Cardiac septum (tissue), 1 donor: ENCODE measurements around the gene RNF43. TPM values are rescaled to one million over a fixed set of nuclear protein-coding genes. Genes with fewer than 3 reads are reported as not detected.
"Not testable (repeated sequence)": the region's sequence is repeated elsewhere in the genome, so short reads cannot be mapped to it uniquely, and the experiment has no call there.

Experiments
- DNase-seq: peaks from one replicate; pipeline ENCODE4 v3.0.0-alpha.2; 2020; ENCODE audit warnings: low spot score
- intact Hi-C: fragments of 100-400 bp; cut with DNase I; formaldehyde crosslinking; loops from one replicate; pipeline ENCODE4 v1.14.0; 2022
- total RNA-seq: library from RNA; stranded (reverse); fragmentation: NEBNext Ultra II Directional; extraction: Animal tissue kit (Norgen Biotek cat#: 25700); gene quantifications from one replicate; pipeline ENCODE4 v1.2.1, GENCODE V29; 2021
- donor health status: DM: no; HTN: no; CAD: no.

The RNF43 gene
- total RNA-seq, 1 donor from 2014 or later, result 1.6 TPM

GRCh38 chr17:58411408-58411894 lies 5.9 kb downstream of the RNF43 start:
- intact Hi-C loops, result no loop called here
- DNase-seq, result no peak

GRCh38 chr17:58410714-58411407 lies 6.5 kb downstream of the RNF43 start:
- no peak for DNase-seq
- intact Hi-C loops, result no loop called here

- intact Hi-C loops, result no loop called here
- DNase-seq, result no peak
These were observed 7.9 kb downstream of the RNF43 start for GRCh38 chr17:58409432-58409831.

DNA sequence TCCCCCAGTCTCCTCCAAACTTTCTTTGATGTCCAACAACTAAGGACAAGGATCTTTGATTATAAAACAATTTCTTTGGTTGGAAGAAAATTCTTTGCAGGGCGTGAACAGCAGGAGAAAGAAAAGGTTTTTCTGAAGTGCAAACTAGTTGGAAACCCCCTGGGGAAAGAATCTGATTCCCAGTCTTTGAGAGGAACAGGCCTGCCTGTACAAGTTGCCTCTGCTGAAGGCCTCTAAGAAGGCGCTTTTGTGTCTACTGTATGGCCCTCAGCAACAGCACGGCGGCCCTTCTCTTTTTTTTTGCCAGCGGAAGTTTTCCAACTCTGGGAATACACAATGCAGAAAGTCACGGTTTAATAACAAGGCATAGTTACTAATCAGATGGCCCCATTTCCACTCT lies 14.0 kb downstream of the RNF43 start:
- no peak for DNase-seq
- intact Hi-C loops, result no loop called here

DNA sequence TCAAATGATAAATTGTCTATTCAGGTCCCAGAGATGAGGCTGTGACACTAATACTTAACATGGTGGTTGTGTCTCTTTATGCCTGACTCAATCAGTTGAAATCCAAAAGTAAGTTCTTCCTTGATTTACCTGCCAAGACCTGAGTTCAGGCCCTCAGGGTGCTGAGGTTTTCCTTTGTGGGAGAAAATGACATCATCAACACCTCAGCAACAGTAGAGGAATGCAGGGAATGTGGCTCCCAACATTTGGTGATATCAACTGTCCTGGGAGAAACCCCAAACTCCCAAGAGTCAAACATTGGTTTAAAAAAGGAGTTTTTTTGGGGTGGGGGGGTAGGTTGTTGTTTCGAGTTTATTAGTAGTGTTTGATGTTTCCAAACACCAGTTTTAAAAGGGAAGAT lies 14.7 kb downstream of the RNF43 start:
- no peak for DNase-seq
- intact Hi-C loops, result no loop called here

DNA sequence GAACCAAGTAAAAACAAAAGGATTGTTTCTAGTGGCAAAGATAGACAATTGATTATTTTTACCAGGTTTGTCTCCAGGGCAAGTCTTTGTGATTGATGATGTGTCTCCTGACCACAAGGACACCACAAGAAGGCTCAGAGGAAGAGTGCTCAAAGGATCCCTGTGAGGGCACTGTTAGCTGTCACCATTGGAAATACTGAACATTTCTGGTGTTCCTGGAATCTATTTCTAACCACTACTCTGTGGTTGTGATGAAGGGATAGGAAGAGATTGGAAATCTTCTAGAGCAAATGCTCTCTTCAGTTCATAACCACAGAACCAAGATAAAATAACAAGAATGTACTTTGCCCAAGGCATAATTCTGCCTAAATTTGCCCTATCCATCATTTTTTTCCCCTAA lies 15.3 kb downstream of the RNF43 start:
- DNase-seq, result no peak
- intact Hi-C loops, result no loop called here

GRCh38 chr17:58401287-58401686 lies 16.0 kb downstream of the RNF43 start:
- intact Hi-C loops, result no loop called here
- DNase-seq, result no peak

GRCh38 chr17:58400826-58401225 lies 16.5 kb downstream of the RNF43 start:
- intact Hi-C loops, result no loop called here
- DNase-seq, result no peak

DNA sequence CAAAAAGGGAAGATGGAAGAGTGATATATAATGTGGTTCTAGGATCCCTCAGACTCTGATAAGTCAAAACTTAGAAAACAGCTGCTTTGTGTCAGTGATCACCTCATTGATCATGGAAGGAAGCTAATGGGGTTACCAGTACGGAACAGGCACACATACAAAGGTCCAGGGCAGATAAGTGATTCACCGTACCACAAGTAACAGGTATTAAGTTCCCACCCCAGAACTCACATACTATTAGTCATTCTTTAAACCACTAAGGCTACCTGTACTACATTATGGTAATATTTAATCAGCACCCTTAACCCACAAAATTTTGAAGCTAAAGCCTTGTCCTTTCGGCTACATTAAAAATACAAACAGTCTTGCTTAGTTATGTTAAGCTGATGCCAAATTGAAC lies 17.4 kb downstream of the RNF43 start:
- no peak for DNase-seq
- intact Hi-C loops, result no loop called here

DNA sequence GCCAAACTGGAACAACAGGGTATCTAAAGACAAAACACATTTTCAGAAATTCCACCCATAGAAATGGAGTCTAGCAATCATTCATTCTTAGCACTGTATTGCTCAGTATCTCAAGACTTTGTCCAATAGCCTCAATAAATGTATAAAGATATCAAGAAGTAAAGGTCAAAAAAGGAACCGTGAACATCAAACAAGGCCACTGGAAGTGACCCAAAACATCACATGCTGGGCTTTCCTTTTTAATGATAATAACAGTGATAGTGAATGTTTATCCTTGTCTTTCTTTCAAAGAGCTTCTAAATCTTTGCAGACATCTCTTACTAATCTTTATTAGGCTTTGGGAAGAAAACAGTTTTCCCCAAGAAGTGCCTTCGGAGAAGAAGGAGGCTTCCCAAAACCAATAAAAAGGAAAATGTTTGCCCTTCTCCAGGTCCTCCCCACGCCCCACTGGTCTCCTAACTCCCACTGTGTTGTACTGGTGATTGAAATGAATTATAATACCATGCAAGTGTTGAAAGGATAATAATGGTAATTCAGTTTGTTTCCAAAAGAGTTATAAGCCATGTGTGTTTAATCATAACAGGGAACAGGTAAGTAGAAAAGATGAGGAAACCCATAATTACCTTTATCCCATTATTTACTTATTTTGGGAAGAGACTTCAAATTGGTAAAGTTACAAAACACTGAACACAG lies 18.6 kb downstream of the RNF43 start:
- intact Hi-C loops, result no loop called here
- no peak for DNase-seq

DNA sequence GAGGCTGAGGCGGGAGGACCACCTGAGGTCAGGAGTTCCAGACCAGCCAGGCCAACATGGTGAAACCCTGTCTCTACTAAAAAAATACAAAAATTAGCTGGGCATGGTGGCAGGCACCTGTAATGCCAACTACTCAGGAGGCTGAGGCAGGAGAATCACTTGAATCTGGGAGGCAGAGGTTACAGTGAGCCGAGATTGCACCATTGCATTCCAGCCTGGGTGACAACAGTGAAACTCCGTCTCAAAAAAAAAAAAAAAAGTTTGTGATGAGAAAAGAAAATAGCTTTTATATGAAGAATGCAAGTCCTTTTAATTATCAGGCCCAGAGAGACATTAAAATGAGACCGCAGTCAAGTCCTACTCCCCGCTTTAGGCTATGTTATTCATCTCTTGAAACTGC lies 19.9 kb downstream of the RNF43 start:
- intact Hi-C loops, DNase-seq: not testable (repeated sequence)

- intact Hi-C loops, result no loop called here
- DNase-seq, result no peak
These were observed 21.2 kb downstream of the RNF43 start for GRCh38 chr17:58396173-58396572.

- intact Hi-C loops, result no loop called here
- DNase-seq, result no peak
These were observed 22.7 kb downstream of the RNF43 start for GRCh38 chr17:58394534-58395223.

DNA sequence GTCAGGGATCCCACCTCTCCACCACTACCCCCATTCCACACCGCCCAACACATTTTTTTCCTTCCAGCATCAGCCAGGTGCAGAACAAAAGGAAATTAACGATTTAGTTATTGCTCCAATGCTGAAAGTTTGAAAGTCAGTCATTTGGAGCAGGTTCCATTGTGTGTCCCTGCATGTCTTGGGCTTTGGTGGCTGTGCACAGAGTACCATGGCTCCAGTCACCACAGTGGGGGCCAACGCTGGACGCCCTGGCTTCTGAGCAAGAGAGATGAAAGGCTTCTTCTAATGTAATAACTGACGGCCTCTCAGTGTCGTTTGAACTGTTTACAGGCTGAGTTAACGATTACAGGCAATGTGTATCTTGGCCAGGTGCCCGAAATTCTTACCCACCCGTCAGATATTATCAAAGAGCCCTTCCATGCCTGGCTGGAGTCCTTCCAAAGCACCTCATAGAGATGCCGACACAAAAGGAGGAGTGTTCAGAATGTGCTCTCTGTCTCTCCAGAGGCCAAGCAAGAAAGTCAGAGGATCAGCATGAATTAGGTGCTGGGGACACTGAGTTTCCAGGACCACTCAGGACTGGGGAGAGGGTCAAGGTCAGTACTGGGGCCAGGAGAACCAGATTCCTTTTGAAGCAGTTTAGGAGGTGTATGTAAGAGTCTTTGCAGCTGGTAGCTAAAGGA lies 25.9 kb downstream of the RNF43 start:
- intact Hi-C loops, result no loop called here
- DNase-seq, result no peak

GRCh38 chr17:58390884-58391283 lies 26.4 kb downstream of the RNF43 start:
- DNase-seq, result no peak
- intact Hi-C loops, result no loop called here

- intact Hi-C loops, result no loop called here
- DNase-seq, result no peak
These were observed 28.8 kb downstream of the RNF43 start for GRCh38 chr17:58388302-58389190.

GRCh38 chr17:58387834-58388233 lies 29.5 kb downstream of the RNF43 start:
- intact Hi-C loops, result no loop called here
- no peak for DNase-seq

DNA sequence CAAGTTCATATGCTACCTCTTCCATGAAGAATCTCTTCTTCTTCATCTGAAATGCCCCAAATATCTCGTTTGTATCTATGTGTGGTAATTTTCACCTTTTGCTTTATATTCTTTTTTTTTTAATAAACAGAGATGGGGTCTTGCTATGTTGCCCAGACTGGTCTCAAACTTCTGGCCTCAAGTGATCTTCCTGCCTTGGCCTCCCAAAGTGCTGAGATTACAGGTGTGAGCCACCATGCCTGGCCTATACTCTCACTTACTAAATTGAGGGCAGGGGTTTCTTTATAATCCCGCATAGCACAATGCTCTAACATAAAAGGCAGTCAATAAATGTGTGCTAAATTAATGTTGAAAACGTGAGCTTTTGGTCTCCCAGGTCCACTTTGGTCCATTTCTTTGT lies 30.6 kb downstream of the RNF43 start:
- DNase-seq, result no peak
- intact Hi-C loops, result no loop called here

DNA sequence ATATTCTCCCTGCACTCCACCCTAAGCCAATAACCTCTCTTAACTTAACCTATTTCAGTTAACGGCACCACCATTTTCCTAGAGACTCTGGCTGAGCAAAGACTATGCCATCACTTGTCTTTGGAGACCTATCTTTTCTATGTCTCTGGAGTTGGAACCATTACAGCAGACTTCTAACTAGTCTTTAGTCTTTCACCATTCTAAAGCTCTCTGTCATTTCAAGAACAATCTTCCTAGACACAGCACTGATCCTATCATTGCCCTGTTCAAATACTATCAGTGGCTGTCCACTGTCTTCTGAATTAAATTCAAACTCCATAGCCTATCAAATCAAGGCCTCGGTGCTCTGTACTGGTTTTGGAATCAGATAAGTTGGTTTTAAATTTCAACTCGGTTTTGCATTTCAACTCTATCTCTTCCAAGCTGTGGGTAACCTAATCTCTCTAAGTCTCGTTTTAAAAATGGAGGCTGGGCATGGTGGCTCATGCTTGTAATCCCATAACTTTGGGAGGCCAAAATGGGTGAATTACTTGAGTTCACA lies 31.9 kb downstream of the RNF43 start:
- intact Hi-C loops, result no loop called here
- DNase-seq, result no peak
